ENCODE measurements around the gene SORBS2.

DNA sequence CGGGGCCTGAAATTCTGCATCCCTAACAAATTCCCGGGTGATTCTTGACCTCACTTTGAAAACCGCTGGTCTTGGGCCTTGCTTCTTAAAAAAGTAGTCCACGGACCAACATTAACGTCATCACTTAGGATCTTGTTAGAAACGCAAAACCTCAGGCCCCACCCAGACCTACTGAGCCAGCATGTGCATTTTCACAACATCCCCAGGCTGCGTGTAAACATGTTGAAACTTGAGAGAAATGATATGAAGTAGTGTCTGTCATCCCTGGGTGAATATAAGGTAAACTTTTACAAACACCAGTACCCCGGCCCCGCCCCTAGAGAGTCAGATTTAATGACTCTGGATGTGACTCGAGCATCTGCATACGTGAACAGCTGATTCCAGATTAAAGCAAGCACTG, 33.7 kb downstream of the SORBS2 start:
- TF ChIP-seq, protein P1, sequence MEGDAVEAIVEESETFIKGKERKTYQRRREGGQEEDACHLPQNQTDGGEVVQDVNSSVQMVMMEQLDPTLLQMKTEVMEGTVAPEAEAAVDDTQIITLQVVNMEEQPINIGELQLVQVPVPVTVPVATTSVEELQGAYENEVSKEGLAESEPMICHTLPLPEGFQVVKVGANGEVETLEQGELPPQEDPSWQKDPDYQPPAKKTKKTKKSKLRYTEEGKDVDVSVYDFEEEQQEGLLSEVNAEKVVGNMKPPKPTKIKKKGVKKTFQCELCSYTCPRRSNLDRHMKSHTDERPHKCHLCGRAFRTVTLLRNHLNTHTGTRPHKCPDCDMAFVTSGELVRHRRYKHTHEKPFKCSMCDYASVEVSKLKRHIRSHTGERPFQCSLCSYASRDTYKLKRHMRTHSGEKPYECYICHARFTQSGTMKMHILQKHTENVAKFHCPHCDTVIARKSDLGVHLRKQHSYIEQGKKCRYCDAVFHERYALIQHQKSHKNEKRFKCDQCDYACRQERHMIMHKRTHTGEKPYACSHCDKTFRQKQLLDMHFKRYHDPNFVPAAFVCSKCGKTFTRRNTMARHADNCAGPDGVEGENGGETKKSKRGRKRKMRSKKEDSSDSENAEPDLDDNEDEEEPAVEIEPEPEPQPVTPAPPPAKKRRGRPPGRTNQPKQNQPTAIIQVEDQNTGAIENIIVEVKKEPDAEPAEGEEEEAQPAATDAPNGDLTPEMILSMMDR (IDR thresholded peaks at IDR 0.05) = no peak
- TF ChIP-seq POLR2A (IDR thresholded peaks at IDR 0.05) = no peak
